SH-SY5Y (cell line): ENCODE measurements around the gene SPATA16.

Experiments used
- GATA2 ChIP-seq: IDR thresholded peaks from 2 replicates; pipeline ENCODE4 v1.6.1; 2011; ENCODE audit warnings: mild to moderate bottlenecking, low read depth, low read length
- GATA3 ChIP-seq: IDR thresholded peaks from 2 replicates; pipeline ENCODE4 v1.6.1; 2011; ENCODE audit warnings: low read depth, mild to moderate bottlenecking, low read length, moderate library complexity

DNA sequence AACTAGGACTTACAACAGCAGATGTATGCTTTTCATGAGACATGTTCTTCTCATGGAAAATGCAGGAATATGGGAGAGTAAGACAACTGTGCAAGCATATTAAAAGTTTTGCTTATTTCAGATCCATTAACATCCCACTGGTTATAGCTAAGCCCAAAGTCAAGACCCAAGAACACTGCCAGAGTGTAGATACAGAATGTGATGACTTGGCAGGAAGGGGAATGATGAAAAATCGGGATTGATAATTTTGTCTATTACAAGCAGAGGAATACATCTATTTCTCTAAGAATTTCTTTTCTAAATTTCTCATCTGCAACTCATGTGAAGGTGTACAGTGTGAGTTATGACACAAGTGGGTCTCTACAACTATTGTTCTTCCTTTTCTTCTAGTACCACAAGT lies 76.4 kb downstream of the SPATA16 start:
- no peak for TF ChIP-seq GATA2
- no peak for TF ChIP-seq GATA3
